ENCODE data around the gene DHX40.

DNA sequence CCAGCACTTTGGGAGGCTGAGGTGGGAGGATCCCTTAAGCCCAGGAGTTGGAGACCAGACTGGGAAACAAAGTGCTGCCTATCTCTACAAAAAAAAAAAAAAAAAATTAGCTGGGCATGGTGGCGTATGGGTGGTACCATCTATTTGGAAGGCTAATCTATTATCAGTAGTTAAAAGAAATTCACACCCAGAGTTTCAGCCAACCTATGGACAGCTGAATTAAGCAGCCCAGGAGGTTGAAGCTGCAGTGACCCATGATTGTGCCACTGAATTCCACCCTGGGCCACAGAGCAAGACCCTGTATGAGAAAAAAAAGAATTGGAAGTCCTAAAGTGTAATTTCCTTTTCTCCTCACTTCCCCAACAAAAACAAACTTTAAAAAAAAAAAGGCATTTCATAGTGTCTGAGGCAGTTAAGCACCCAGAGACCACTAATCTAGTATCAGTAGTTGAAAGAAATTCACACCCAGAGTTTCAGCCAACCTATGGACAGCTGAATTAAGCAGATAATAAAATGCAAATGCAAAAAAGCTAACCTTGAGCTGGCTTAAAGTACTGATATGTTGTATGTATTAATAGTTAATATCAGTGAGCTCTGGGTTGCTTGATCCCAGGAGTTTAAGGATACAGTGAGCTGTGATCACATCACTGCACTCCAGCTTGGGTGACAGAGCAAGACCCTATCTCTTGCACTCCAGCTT lies 72.4 kb downstream of the DHX40 start:
- TF ChIP-seq CTCF (IDR thresholded peaks at IDR 0.05) (no peak), POLR2A (IDR thresholded peaks at IDR 0.05) (no peak)

All from body of pancreas (tissue), 4 donors.